GM19463 (cell line): Measurements from ENCODE around the gene SLC35E2B.

Experiments used
- ATAC-seq: cut with Tn5 transposase; IDR thresholded peaks from one replicate; pipeline ENCODE4 v1.9.1; 2021; ENCODE audit warnings: mild to moderate bottlenecking, moderate library complexity; ENCODE audit not compliant: unreplicated experiment

The SLC35E2B gene

GRCh38 chr1:1615256-1616044, 77.1 kb downstream of the SLC35E2B start, which contains the start of gene MIB2:
Gene MIB2, plus strand, starts transcription at chr1:1615500. Its CDS starts 7,953 bp downstream, at chr1:1623453.
- peak; percentile 77 for ATAC-seq

DNA sequence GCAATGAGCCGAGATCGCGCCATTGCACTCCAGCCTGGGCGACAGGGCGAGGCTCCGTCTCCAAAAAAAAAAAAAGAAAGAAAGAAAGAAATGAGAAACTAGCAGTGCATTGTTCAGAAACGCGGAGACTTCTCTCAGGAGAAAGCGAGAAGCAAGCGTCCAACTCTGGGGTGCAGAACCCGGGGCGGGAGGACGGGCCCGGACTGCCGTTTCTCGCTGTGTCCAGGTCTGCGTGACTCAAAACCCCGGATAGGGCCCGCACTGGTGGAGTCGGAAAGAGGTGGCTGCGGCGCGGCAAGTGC, 77.7 kb downstream of the SLC35E2B start:
- ATAC-seq: no peak

DNA sequence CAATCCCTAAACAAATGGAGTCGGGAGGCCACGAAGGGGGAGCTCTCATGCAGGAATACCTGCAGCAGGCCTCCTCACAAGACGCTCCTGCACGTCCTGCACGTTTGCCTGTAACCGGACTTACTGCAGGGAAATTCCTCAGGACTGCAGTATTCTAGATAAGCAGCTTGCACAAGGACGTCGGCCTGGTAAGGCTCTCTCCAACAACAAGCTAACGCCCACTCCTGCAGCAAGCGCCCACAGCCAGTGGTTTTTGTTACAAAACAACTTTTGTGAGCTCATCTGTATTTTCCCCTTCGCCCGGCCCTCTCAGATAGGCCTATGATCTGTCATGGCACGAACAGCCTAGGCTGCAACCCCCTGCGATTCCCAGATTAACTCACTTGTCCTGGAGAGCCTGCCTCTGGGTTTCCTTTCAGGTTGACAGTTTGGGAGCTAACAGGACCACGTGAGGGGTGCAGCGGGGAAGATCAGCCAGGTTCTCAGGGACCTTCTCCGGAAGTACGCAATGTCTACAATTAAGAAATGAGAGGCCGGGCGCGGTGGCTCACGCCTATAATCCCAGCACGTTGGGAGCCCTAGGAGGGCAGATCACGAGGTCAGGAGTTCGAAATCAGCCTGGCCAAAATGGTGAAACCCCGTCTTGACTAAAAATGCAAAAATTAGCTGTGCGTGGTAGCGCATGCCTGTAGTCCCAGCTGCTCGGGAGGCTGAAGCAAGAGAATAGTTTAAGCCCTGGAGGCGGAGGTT, 78.2 kb downstream of the SLC35E2B start:
- ATAC-seq: no peak

DNA sequence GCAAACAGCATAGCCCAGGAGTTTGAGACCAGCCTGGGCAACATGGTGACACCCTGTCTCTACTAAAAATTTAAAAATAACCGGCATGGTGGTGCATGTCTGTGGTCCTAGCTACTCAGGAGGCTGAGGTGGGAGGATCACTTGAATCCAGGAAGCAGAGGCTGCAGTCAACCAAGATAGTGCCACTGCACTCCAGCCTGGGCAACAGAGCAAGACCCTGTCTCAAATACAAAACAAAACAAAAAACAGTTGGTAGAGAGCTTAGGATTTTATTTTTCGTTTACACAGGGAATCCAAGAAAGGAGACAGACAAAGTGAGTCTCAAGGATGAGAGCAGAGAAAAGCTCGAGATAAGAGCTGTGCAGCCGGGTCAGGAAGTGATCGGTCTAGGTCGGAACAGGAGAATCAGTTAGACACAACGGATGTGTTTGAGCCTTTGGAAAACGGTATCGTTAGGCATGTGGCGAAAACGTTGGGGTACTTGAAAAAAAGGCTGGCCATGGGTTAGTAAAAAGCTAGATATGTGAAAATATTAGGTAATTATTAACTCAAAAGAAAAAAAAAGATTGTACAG, 79.0 kb downstream of the SLC35E2B start:
- no peak for ATAC-seq

GRCh38 chr1:1612104-1612400, 80.5 kb downstream of the SLC35E2B start:
- ATAC-seq: no peak

DNA sequence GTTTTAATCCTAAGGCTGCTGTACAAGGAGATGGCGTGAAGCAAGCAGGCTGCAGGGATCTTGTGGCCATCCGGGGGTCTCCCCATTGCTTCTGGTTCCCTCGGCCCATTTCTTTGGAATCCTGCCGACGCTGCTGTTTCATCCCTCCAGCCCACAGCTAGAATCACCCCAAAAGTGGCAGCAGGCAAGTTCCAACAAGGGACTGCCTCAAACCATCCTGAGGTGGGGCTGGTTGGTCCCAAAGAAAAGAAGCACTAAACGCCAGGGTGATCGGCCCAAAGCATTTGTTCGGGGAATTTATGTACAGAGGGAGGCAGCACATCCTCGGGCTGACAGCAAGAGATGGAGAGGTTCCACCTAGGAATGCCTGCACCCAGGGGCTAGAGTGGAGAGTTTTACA, 81.8 kb downstream of the SLC35E2B start:
- ATAC-seq: no peak

DNA sequence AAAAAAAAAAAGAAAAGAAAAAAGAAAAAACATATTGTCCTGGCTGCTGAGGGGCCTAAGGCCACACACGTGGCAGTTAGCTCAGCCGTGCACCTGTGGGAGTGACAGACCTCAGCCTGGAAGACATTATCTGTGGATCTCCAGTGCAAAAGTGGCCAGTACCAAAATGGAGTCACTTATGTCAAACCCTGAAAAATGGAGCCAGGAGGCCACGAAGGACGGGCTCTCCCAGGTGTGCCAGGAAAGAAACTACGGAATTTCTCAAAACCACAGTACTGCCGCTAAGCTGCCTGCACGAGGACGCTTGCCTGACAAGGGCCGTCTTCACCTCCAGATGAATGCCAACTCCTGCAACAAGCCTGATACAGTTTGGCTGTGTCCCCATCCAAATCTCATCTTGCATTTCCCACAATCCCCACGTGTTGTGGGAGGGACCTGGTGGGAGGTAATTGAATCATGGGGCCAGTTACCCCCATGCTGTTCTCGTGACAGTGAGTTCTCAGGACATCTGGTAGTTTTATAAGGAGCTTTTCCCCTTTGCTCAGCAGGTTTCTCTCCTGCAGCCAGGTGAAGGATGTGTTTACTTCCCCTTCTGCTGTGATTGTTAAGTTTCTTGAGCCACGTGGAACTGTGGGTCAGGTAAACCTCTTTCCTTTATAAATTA, 82.6 kb downstream of the SLC35E2B start:
- no peak for ATAC-seq
